ENCODE results near the gene RCL1.
"Not testable (repeated sequence)": the region's sequence is repeated elsewhere in the genome, so short reads cannot be mapped to it uniquely, and the experiment has no call there.

DNA sequence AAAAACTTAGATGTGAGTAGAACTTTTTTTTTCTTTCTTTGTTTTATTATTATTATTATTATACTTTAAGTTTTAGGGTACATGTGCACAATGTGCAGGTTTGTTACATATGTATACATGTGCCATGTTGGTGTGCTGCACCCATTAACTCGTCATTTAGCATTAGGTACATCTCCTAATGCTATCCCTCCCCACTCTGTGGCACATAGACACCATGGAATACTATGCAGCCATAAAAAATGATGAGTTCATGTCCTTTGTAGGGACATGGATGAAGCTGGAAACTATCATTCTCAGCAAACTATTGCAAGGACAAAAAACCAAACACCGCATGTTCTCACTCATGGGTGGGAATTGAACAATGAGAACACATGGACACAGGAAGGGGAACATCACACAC is 17.8 kb upstream of the RCL1 start:
- not testable (repeated sequence) for TF ChIP-seq POLR2A (IDR thresholded peaks at IDR 0.05)
- TF ChIP-seq, protein P1, sequence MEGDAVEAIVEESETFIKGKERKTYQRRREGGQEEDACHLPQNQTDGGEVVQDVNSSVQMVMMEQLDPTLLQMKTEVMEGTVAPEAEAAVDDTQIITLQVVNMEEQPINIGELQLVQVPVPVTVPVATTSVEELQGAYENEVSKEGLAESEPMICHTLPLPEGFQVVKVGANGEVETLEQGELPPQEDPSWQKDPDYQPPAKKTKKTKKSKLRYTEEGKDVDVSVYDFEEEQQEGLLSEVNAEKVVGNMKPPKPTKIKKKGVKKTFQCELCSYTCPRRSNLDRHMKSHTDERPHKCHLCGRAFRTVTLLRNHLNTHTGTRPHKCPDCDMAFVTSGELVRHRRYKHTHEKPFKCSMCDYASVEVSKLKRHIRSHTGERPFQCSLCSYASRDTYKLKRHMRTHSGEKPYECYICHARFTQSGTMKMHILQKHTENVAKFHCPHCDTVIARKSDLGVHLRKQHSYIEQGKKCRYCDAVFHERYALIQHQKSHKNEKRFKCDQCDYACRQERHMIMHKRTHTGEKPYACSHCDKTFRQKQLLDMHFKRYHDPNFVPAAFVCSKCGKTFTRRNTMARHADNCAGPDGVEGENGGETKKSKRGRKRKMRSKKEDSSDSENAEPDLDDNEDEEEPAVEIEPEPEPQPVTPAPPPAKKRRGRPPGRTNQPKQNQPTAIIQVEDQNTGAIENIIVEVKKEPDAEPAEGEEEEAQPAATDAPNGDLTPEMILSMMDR (IDR thresholded peaks at IDR 0.05): not testable (repeated sequence)
